ENCODE results near the gene SPATA9. TPM values are rescaled to one million over a fixed set of nuclear protein-coding genes. Genes with fewer than 3 reads are reported as not detected.
A peak's percentile ranks its signal among the peaks of the same experiment; 100 is the strongest.

The SPATA9 gene
- total and polyA plus RNA-seq, 2 of the 13 experiments (the other 11 are each of a cell fraction or from before 2014, with no cell fraction given) = not detected

DNA sequence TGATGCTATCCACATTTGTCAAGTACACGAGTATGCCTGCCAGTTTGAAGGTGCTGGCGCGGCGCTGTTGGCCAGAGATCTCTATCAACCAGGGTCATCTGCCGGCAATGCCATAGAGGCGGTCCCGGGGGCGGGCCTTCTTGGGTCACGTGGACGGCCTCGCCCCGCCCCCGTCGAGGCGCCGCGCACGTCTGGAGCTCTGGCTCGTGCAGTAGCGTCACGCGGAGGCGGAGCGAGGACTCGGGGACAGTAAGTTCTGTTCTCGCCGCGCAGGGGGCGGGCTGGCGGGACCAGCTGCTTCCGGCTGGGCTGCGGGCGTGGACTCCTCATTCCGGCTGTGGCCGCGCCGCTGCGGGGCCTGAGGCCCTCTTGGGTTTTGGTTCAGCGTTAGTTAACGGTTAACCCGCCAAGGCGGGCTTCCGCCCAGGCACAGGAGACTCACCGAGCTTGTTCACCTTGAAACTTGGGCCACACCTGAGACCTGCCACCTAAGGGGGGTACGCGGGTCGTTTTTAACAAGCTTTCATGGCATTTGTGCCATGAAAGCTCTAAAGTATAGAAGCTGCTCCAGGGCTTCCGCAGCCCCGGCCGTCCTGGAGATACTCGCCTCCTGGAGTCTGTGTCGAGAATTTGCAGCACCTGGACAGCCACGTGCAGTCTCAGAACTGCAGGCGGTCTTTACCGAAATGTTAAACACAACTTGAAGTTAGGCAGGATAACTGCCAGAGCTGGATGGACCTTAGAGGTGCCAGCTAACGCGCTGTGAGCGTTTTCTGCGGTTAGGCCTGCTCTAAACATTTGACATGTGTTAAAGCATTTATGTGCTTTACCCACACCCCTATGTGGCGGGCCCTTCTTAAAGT lies 36.0 kb downstream of the SPATA9 start, which contains the start of gene RFESD (continued):
- TF ChIP-seq, protein P1, sequence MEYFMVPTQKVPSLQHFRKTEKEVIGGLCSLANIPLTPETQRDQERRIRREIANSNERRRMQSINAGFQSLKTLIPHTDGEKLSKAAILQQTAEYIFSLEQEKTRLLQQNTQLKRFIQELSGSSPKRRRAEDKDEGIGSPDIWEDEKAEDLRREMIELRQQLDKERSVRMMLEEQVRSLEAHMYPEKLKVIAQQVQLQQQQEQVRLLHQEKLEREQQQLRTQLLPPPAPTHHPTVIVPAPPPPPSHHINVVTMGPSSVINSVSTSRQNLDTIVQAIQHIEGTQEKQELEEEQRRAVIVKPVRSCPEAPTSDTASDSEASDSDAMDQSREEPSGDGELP (IDR thresholded peaks at IDR 0.05; ENCODE audit: borderline replicate concordance, low read depth) = peak; percentile 99
- TF ChIP-seq FOSL2 (CRISPR knock-in tag; IDR thresholded peaks at IDR 0.05) = peak; percentile 34; the same call in 1 of the 2 replicates
- TF ChIP-seq, protein P2, sequence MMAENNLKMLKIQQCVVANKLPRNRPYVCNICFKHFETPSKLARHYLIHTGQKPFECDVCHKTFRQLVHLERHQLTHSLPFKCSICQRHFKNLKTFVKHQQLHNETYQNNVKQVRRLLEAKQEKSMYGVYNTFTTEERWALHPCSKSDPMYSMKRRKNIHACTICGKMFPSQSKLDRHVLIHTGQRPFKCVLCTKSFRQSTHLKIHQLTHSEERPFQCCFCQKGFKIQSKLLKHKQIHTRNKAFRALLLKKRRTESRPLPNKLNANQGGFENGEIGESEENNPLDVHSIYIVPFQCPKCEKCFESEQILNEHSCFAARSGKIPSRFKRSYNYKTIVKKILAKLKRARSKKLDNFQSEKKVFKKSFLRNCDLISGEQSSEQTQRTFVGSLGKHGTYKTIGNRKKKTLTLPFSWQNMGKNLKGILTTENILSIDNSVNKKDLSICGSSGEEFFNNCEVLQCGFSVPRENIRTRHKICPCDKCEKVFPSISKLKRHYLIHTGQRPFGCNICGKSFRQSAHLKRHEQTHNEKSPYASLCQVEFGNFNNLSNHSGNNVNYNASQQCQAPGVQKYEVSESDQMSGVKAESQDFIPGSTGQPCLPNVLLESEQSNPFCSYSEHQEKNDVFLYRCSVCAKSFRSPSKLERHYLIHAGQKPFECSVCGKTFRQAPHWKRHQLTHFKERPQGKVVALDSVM (CRISPR knock-in tag; IDR thresholded peaks at IDR 0.05) = no peak
- TF ChIP-seq, protein P3, sequence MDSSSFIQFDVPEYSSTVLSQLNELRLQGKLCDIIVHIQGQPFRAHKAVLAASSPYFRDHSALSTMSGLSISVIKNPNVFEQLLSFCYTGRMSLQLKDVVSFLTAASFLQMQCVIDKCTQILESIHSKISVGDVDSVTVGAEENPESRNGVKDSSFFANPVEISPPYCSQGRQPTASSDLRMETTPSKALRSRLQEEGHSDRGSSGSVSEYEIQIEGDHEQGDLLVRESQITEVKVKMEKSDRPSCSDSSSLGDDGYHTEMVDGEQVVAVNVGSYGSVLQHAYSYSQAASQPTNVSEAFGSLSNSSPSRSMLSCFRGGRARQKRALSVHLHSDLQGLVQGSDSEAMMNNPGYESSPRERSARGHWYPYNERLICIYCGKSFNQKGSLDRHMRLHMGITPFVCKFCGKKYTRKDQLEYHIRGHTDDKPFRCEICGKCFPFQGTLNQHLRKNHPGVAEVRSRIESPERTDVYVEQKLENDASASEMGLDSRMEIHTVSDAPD (CRISPR knock-in tag; IDR thresholded peaks at IDR 0.05) = peak; percentile 85; the same call in 1 of the 2 replicates
- TF ChIP-seq PPARG (CRISPR knock-in tag; conservative IDR thresholded peaks at IDR 0.05) = 0 out of 2 replicates have a peak, but pooled peaks have one; percentile 46
- TF ChIP-seq HOXA5 (CRISPR knock-in tag; IDR thresholded peaks at IDR 0.05) = peak; percentile 77
- TF ChIP-seq GABPB1 (CRISPR knock-in tag; IDR thresholded peaks at IDR 0.05) = peak; percentile 96
- TF ChIP-seq NCOR1 (IDR thresholded peaks at IDR 0.05; ENCODE audit: borderline replicate concordance, low read length) = no peak
- TF ChIP-seq ZSCAN20 (CRISPR knock-in tag; IDR thresholded peaks at IDR 0.05; ENCODE audit: borderline replicate concordance) = 0 out of 2 replicates have a peak, but pooled peaks have one; percentile 44
- peak; percentile 87 for TF ChIP-seq KMT2B (CRISPR knock-in tag; IDR thresholded peaks at IDR 0.05)
- 0 out of 2 replicates have a peak, but pooled peaks have one; percentile 59 for TF ChIP-seq ZBTB39 (CRISPR knock-in tag; IDR thresholded peaks at IDR 0.05)
- TF ChIP-seq ZNF234 (CRISPR knock-in tag; conservative IDR thresholded peaks at IDR 0.05) = no peak
- peak; percentile 83; the same call in 1 of the 2 replicates for TF ChIP-seq SOX5 (CRISPR knock-in tag; IDR thresholded peaks at IDR 0.05; ENCODE audit: borderline replicate concordance)
- TF ChIP-seq ZNF331 (CRISPR knock-in tag; IDR thresholded peaks at IDR 0.05) = peak; percentile 81; the same call in 1 of the 2 replicates
- TF ChIP-seq CEBPG (CRISPR knock-in tag; IDR thresholded peaks at IDR 0.05) = peak; percentile 48; the same call in 1 of the 2 replicates
- 0 out of 2 replicates have a peak, but pooled peaks have one; percentile 59 for TF ChIP-seq HNRNPL (IDR thresholded peaks at IDR 0.05; ENCODE audit: low read depth, low read length)
- TF ChIP-seq PRDM10 (CRISPR knock-in tag; IDR thresholded peaks at IDR 0.05; ENCODE audit: low read depth) = peak; percentile 77; the same call in 1 of the 2 replicates
- TF ChIP-seq ZEB1 (IDR thresholded peaks at IDR 0.05; ENCODE audit: insufficient replicate concordance, low read depth) = peak; percentile 94
